CD4-positive, alpha-beta T cell treated with Interferon alpha-2 for 1 hour (primary cell): ENCODE measurements around the gene COPE.

ENCODE experiments used
- DNase-seq, 2 donors: peaks; one replicate each; pipeline ENCODE4 v3.0.0-alpha.2; 2020 to 2022

COPE gene

DNA sequence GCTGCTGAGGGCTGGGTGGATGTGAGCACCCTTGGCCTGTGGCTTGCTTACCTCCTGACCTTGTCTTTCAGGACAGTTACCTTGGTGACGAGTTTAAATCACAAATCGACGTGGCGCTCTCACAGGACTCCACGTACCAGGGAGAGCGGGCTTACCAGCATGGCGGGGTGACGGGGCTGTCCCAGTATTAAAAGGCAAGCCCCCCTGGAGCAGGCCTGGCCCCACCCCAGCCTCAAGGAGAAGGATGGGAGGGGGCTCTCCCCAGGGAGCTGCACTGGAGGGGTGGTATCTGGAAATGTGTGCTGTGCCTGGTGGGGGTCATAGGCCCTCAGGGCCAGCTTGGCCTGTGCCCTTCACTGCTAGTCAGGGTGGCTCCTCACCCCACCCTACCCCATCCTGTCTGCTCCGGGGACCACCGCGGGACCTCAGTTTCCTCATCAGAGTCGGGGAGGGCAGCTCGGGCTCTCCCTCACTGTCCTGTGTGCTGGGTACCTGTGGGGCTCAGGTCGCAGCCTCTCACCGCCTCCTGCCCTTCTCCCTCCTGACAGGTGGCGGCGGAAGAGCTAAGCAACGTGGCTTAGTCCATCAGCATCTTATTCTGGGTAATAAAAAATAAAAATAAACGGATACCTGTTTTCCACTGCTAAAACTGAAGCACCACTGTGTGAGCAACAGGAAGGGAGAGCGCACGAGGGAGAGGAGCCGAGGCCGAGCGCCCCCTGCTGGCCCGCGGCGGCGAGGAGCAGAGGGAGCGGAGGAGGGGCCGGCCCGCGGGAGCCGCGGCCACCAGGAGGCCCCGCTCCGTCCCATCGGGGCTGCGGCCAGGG is 53.0 kb downstream of the COPE start:
- DNase-seq, result peak; percentile 37 to 67

DNA sequence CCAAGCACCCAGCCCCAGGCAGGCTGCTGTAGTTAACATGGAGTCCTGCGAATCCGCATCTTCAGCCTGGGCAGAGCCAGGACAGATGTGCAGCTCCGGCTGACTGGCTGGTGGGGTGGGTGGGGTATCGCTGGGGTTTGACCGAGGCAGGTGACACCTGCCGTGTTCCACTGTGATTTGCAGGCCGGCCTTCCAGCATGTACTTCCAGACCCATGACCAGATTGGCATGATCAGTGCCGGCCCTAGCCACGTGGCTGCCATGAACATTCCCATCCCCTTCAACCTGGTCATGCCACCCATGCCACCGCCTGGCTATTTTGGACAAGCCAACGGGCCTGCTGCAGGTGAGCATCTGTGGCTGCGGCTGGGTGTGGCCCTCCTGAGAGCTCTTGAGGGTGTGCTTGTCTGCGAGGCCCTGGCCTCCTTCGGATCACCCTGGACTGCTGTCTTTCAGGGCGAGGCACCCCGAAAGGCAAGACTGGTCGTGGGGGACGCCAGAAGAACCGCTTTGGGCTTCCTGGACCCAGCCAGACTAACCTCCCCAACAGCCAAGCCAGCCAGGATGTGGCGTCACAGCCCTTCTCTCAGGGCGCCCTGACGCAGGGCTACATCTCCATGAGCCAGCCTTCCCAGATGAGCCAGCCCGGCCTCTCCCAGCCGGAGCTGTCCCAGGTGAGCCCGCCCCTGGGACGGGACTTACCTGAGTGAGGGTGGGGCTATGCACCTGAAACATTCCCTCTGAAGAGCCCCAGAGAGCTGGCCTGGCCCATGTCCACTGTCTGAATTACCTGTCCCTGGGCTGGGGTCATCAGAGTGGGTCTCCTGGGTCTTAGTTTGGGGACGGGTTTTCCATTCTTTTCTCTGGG is 53.8 kb downstream of the COPE start:
- DNase-seq, result no peak

- DNase-seq, result no peak
These were observed 55.3 kb downstream of the COPE start for GRCh38 chr19:18863843-18864362.

DNA sequence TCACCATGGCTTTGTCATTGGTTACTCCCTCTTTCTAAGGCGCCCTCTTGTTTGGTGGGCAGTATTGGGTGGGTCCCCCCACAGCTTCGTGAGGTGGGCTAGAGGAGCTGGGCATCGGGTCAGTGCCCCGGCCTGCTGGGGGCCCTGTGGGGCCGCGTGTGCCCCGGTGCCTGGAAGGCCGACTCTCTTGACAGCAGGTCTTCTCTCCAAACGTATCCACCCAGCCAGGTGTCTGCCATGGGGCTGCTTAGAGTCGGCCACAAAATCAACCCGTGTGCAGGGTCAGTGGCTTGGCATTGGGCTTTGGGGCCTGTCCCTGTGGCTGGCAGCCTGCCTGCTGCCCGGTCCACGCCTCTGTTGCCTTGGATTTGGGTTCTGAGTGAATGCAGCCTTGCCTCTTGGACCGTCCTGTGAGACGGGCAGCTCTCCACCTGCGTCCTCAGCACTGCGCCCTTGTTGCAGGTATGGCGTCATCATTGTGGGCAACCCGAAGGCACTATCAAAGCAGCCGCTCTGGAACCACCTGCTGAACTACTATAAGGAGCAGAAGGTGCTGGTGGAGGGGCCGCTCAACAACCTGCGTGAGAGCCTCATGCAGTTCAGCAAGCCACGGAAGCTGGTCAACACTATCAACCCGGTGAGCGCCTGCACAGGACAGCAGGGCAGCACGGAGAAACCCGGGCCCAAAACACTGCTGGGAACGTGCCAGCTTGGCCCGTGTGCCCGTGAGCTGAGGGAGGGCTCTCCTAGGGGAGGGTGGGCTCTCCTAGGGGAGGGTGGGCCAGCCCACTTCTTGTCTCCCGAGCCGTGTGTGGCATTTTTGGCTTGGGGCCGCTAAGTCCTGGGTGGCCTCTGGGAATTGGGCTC is 56.0 kb downstream of the COPE start:
- no peak for DNase-seq

GRCh38 chr19:18861917-18862316 is 57.3 kb downstream of the COPE start:
- DNase-seq, result no peak

GRCh38 chr19:18861235-18861634 is 58.0 kb downstream of the COPE start:
- peak in 1 of 2 donors; percentile 12 for DNase-seq

- no peak for DNase-seq
These were observed 58.5 kb downstream of the COPE start for GRCh38 chr19:18860725-18861124.

DNA sequence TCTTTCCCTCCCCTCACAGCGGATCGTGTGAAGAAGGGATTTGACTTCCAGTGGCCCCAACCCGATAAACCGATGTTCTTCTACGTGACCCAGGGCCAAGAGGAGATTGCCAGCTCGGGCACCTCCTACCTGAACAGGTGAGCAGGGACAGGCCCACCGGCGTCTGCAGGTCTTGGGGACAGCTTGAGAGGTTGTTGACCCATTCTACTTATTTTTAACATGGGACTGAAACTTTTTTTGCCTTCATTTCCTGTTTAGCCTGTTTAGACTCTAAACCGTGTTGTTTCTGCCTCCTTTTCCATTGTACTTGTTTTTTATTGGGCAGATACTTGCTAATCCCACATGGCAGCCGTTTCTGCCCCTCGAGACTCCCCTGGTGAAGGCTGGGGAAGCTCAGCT is 58.9 kb downstream of the COPE start:
- no peak for DNase-seq

GRCh38 chr19:18859676-18860301 is 59.4 kb downstream of the COPE start:
- no peak for DNase-seq

DNA sequence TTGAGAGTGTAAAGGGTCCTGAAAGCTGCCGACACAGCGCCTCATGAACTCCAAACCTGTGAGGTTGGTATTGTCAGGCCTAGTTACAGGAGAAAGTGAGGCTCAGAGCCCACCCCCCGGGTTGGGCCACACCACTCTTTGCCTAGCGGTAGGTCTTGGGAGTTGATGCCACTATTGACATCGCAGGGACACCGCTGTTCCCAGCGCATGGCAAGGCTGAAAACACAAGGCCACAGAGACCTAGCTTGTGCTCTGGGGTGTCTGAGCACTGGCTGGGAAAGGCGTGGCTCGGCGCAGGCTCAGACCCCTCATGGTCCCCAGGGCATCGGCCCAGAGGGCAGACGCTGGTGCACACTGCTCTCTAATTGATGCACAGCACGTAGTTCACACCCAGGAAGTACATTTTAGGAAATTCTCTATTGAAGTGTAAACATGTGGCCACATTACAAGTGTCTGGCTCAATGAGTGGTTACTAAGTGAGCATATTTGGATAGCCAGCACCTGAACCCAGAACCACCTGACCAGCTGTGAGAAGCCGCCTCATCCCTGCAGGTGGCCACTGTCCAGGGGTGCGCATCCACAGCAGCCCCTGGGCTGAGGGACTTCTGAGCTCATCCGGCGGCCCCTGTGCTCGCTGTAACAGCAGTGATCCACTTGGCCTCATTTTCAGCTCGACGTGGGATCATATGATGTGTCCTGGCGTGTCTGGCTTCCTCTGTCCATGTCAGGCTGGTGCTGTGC is 60.1 kb downstream of the COPE start:
- no peak for DNase-seq

DNA sequence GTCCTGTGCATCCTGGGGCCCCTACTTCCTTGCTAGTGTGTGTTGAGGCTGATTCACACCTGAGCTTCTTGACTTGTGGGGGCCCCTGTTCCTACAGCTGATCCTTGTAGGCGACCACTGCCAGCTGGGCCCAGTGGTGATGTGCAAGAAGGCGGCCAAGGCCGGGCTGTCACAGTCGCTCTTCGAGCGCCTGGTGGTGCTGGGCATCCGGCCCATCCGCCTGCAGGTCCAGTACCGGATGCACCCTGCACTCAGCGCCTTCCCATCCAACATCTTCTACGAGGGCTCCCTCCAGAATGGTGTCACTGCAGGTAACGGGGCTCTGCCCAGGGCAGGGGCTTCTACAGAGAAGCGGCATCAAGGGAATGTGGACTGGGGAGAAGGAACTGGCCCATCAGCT is 62.0 kb downstream of the COPE start:
- no peak for DNase-seq

DNA sequence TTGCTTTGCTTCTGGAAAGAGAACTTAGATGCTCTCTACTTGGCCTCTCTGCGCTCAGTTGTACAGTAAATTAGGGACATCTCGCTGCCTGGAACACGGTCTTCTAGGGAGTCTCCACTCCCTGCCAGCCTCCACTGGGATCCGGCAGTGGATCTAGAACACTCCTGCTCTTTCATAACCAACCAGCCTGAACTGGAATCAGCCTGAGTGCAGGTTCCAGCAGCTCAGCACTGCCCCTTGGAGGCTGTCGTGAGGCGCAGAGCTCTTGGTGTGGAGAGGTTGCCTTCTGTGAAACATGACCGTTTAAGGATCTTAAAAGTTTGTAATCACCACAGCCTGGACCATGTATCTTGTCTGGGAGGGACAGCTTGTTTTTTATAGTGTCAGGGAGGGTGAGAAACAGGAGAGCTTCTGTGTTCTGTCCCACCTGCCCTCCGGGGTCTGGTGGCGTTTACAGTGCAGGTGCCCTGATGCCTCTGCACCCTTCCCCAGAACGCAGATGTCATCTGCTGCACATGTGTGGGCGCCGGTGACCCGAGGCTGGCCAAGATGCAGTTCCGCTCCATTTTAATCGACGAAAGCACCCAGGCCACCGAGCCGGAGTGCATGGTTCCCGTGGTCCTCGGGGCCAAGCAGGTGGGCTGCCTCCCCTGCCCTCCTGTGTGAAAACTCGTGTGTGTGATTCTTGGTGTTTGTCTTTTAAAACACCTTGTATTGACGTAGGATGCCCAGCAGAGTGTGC is 62.6 kb downstream of the COPE start:
- no peak for DNase-seq

- no peak for DNase-seq
These were observed 63.4 kb downstream of the COPE start for GRCh38 chr19:18855647-18856384.

- no peak for DNase-seq
These were observed 64.2 kb downstream of the COPE start for GRCh38 chr19:18854982-18855381.

GRCh38 chr19:18853755-18854427 is 65.3 kb downstream of the COPE start:
- DNase-seq, result no peak

DNA sequence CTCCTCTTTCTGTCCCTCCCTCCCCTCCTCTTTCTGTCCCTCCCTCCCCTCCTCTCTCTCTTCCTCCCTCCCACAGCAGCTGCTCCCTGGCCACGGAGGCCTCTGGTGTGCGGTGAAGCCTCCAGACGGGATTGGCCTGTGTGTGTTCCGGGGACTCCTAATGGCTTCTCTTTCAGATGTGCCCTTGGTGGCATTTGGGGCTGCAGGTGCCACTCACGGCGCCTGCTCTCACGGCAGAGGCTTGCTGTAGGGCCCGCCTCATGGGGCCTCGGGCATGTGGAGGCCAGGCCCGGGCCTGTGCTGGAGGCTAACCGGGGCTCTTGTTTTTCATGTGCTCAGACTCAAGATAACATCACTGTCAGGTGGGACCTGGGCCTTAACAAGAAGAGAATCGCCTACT is 66.5 kb downstream of the COPE start:
- no peak for DNase-seq

- no peak for DNase-seq
These were observed 67.4 kb downstream of the COPE start for GRCh38 chr19:18851673-18852325.

DNA sequence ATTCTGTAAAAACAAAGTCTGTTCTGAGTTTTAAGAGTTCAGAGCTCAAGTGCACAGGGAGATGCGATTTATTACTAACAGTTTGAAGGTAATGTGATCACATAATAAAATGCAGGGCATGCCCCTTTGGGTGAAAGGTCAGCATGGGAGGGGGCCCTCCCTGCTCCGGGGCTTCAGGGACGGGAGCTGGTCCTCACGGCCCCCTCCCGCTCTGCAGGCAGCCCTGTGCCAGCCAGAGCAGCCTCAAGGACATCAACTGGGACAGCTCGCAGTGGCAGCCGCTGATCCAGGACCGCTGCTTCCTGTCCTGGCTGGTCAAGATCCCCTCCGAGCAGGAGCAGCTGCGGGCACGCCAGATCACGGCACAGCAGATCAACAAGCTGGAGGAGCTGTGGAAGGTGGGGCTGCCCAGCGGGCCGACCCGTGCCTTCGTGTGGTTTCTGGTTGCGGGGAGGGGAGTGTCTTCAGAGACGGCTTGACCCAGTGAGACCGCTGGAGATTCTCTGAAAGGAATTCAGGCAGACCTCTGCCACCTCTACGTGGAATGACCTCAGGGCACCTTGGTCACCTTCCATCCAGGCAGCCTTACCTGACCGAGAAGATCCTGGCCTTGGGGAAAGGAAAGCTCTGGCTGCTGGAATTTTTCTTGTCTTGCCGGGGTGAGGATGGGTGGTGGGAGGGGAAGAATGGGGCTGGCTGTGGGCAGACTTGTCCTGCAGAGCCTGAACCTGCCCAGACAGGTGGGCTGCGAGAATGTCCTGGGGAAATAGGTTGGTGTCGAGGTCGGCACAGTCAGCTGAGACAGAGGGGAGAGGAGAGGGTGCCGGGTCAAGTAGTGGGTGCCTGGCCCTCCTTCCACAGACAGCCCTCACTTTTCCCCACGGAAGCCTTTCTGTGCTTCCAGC is 68.5 kb downstream of the COPE start:
- DNase-seq, result no peak
